Loucy (cell line): ENCODE results near the gene SUSD2.

Experiments used
- EZH2phosphoT487 ChIP-seq: fragments of 200-600 bp; IDR thresholded peaks from 2 replicates; pipeline ENCODE4 v1.6.1; 2018; ENCODE audit warnings: antibody characterized with exemption, mild to moderate bottlenecking, moderate library complexity, borderline replicate concordance
- TF ChIP-seq, protein P1 (sequence below): fragments of 200-600 bp; sonication (generic); conservative IDR thresholded peaks from 2 replicates; pipeline ENCODE4 v1.5.1; 2014; ENCODE audit warnings: mild to moderate bottlenecking, antibody characterized with exemption, low read length

DNA sequence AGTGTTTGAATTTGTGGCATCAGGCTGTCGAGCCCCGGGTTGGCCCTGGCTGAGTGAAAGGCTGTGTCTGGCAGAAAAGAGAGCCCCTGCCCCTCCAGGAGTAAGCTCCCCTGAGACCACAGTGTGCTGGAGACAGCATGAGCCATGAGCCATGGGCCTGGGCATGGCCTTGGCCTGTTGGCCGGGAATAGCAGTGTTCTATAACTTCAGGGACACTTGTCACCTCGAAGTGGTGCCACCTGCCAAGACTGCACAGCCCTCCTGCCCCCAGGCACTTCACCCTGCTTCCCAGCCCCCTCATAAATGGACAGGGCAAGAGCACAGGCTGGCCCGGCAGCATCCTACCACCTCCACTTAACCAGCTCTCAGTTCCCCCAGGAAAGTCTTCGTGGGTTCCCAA, 20.7 kb upstream of the SUSD2 start:
- TF ChIP-seq, protein P1, sequence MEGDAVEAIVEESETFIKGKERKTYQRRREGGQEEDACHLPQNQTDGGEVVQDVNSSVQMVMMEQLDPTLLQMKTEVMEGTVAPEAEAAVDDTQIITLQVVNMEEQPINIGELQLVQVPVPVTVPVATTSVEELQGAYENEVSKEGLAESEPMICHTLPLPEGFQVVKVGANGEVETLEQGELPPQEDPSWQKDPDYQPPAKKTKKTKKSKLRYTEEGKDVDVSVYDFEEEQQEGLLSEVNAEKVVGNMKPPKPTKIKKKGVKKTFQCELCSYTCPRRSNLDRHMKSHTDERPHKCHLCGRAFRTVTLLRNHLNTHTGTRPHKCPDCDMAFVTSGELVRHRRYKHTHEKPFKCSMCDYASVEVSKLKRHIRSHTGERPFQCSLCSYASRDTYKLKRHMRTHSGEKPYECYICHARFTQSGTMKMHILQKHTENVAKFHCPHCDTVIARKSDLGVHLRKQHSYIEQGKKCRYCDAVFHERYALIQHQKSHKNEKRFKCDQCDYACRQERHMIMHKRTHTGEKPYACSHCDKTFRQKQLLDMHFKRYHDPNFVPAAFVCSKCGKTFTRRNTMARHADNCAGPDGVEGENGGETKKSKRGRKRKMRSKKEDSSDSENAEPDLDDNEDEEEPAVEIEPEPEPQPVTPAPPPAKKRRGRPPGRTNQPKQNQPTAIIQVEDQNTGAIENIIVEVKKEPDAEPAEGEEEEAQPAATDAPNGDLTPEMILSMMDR, result no peak
- no peak for TF ChIP-seq EZH2phosphoT487
